ENCODE data around the gene MRPL37.

- TF ChIP-seq, protein P1, sequence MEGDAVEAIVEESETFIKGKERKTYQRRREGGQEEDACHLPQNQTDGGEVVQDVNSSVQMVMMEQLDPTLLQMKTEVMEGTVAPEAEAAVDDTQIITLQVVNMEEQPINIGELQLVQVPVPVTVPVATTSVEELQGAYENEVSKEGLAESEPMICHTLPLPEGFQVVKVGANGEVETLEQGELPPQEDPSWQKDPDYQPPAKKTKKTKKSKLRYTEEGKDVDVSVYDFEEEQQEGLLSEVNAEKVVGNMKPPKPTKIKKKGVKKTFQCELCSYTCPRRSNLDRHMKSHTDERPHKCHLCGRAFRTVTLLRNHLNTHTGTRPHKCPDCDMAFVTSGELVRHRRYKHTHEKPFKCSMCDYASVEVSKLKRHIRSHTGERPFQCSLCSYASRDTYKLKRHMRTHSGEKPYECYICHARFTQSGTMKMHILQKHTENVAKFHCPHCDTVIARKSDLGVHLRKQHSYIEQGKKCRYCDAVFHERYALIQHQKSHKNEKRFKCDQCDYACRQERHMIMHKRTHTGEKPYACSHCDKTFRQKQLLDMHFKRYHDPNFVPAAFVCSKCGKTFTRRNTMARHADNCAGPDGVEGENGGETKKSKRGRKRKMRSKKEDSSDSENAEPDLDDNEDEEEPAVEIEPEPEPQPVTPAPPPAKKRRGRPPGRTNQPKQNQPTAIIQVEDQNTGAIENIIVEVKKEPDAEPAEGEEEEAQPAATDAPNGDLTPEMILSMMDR (IDR thresholded peaks at IDR 0.05), result no peak
- no peak for TF ChIP-seq EZH2phosphoT487 (IDR thresholded peaks at IDR 0.05)
Measured at GRCh38 chr1:54193453-54193852, 6.5 kb upstream of the MRPL37 start.

Measured in neural progenitor cell (in vitro differentiated cells).